Loucy (cell line): ENCODE measurements around the gene IGFL4.

Experiments used
- H2AFZ ChIP-seq: fragments of 200-600 bp; sonication (generic); 2 replicates; pipeline ENCODE4 v1.6.0; 2016; ENCODE audit warnings: antibody characterized with exemption, mild to moderate bottlenecking, low read length, moderate library complexity
- H3F3A ChIP-seq: fragments of 200-600 bp; 2 replicates; pipeline ENCODE4 v1.6.0; 2016; ENCODE audit warnings: antibody characterized with exemption, low read depth, mild to moderate bottlenecking
- H3K27me3 ChIP-seq: fragments of 200-600 bp; sonication (generic); 2 replicates; pipeline ENCODE4 v1.6.1; 2014; ENCODE audit warnings: low read length, mild to moderate bottlenecking; ENCODE audit not compliant: insufficient read depth, poor library complexity, severe bottlenecking
- H3K36me3 ChIP-seq: fragments of 200-600 bp; sonication (generic); 2 replicates; pipeline ENCODE4 v1.6.1; 2016; ENCODE audit warnings: low read length; ENCODE audit not compliant: insufficient read depth
- H3K4me1 ChIP-seq: fragments of 200-600 bp; sonication (generic); 2 replicates; pipeline ENCODE4 v1.5.1; 2014; ENCODE audit warnings: low read length, mild to moderate bottlenecking; ENCODE audit not compliant: insufficient read depth, poor library complexity, severe bottlenecking
- H3K4me2 ChIP-seq: fragments of 200-600 bp; sonication (generic); 2 replicates; pipeline ENCODE4 v1.6.0; 2014; ENCODE audit warnings: antibody characterized with exemption, low read length, low read depth, mild to moderate bottlenecking; ENCODE audit not compliant: poor library complexity, severe bottlenecking
- H3K4me3 ChIP-seq: fragments of 200-600 bp; sonication (generic); 2 replicates; pipeline ENCODE4 v1.5.1; 2014; ENCODE audit warnings: low read length, mild to moderate bottlenecking, mixed read lengths; ENCODE audit not compliant: poor library complexity, severe bottlenecking
- H3K79me2 ChIP-seq: fragments of 200-600 bp; sonication (generic); 2 replicates; pipeline ENCODE4 v1.6.1; 2014; ENCODE audit warnings: low read length; ENCODE audit not compliant: insufficient read depth
- H3K9ac ChIP-seq: fragments of 200-600 bp; sonication (generic); 2 replicates; pipeline ENCODE4 v1.6.0; 2014; ENCODE audit warnings: mild to moderate bottlenecking, low read depth, low read length, moderate library complexity; ENCODE audit not compliant: poor library complexity, severe bottlenecking
- H3K9me2 ChIP-seq: fragments of 200-600 bp; sonication (generic); replicated peaks from 2 replicates; pipeline ENCODE4 v1.6.1; 2016; ENCODE audit warnings: low read depth, low read length, mixed read lengths
- H3K9me3 ChIP-seq: fragments of 200-600 bp; sonication (generic); 2 replicates; pipeline ENCODE4 v1.6.1; 2014; ENCODE audit warnings: mild to moderate bottlenecking, antibody characterized with exemption, low read length, low read depth; ENCODE audit not compliant: insufficient read depth
- H4K20me1 ChIP-seq: fragments of 200-600 bp; sonication (generic); 2 replicates; pipeline ENCODE4 v1.6.0; 2014; ENCODE audit warnings: antibody characterized with exemption, low read length, mild to moderate bottlenecking; ENCODE audit not compliant: insufficient read depth, poor library complexity, severe bottlenecking
- CTCF ChIP-seq: fragments of 200-600 bp; sonication (generic); conservative IDR thresholded peaks from 2 replicates; pipeline ENCODE4 v1.5.1; 2014; ENCODE audit warnings: mild to moderate bottlenecking, antibody characterized with exemption, low read length
- EZH2phosphoT487 ChIP-seq: fragments of 200-600 bp; IDR thresholded peaks from 2 replicates; pipeline ENCODE4 v1.6.1; 2018; ENCODE audit warnings: antibody characterized with exemption, mild to moderate bottlenecking, moderate library complexity, borderline replicate concordance

The IGFL4 gene

DNA sequence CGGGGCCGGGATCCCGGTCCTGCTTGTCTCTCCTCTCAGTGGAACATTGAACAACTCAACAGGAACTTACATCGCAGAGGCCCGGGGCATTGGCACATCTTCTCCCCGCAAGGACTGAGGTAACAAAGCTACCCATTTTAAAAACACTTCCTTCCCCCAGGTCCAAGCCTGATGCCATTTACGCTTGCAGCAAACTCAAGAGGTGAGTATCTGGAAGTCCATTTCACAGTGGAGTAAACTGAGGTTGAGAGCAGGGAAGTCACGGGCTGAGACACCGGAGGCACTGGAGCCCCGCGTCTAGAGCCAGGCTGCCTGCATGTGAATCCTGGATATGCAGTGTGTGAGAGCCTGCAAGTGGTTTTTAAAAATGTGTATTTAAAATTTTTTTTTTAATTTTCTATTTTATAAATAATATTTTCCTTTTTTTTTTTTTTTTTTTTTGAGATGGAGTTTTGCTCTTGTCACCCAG is 17.5 kb downstream of the IGFL4 start:
- Histone ChIP-seq H3K4me2 (no peak overlapping the region), H4K20me1 (no peaks in the 10 kb centered on the region)
- TF ChIP-seq CTCF, result no peak
- no peak for TF ChIP-seq EZH2phosphoT487

DNA sequence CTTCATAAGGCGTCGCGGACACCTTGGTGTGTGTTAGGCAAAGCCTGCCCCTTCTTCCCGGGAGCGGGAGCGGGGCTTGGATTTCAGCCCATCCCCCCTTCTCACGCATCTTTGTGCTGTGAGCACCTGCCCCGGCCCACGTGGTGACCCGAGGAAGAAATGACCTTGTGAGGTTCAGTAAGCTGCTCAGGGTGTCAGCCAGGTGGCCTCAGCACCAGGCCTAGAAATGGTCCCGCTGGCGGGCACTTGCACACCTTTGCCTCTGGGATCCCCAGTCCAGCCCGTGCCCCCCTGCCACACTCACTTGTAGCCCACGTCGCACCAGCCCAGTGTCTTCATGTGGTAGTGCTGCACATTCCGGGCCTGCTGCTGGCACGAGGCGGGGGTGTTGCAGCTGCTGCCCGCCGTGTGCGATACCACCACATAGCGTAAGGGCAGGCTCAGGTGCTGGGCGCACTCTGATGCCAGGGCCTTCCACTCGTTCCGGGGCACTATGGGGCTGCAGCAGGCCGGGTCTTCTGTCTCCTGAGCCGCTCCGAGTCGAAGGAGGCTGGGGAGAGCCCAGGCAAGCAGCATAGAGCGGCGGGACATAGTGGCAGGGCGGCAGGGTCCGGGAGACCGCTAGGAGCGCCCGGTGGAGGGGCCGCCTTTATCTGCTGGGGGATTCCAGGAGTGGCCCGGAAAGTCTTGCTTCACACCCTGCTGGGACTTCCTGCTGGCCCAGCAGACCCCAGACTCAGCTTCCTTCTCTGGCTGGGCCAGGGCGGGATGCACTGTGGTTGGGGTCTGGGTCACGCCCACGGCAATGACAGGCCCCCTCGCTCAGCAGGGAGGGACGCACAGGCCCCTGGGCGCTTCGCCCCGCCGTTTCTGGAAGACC is 18.1 kb downstream of the IGFL4 start, which contains the start of gene PGLYRP1:
TSS of gene PGLYRP1 (minus strand) at position 623 of the 880 bp plus-strand sequence. CDS start at position 591, 32 bp downstream.
- Histone ChIP-seq H3K36me3 (no peaks in the 10 kb centered on the region; the same call in 1 of the 2 replicates), H3K4me2 (no peak within 1 kb of the TSS), H3K9ac (no peak within 1 kb of the TSS), H3K9me3 (no peaks in the 10 kb centered on the region), H3K9me2 (no peaks in the 10 kb centered on the region), H3K4me3 (no peak within 1 kb of the TSS), H2AFZ (no peak within 1 kb of the TSS), H3K79me2 (no peaks in the 10 kb centered on the region), H3F3A (0 out of 2 replicates have a peak, but pooled peaks cover 6% of the 10 kb centered on the region), H3K27me3 (no peaks in the 10 kb centered on the region), H3K4me1 (peaks cover 9% of the 10 kb centered on the region), H4K20me1 (no peaks in the 10 kb centered on the region)
- TF ChIP-seq EZH2phosphoT487 (no peak), CTCF (no peak)

More for the DNA sequence above, 17.5 kb downstream of the IGFL4 start:
- Histone ChIP-seq H3K9ac (no peak overlapping the region), H3K36me3 (no peaks in the 10 kb centered on the region), H3K4me1 (peaks cover 9% of the 10 kb centered on the region), H3F3A (0 out of 2 replicates have a peak, but pooled peaks cover 6% of the 10 kb centered on the region), H2AFZ (no peak overlapping the region), H3K9me3 (no peaks in the 10 kb centered on the region), H3K27me3 (no peaks in the 10 kb centered on the region), H3K79me2 (no peaks in the 10 kb centered on the region), H3K4me3 (no peak overlapping the region), H3K9me2 (no peaks in the 10 kb centered on the region)

GRCh38 chr19:46022061-46022430 is 18.8 kb downstream of the IGFL4 start:
- H3K9ac ChIP-seq, result no peak overlapping the region
- no peak overlapping the region for H3K4me3 ChIP-seq
- no peaks in the 10 kb centered on the region for H3K79me2 ChIP-seq
- peaks cover 9% of the 10 kb centered on the region for H3K4me1 ChIP-seq
- H3F3A ChIP-seq, result 0 out of 2 replicates have a peak, but pooled peaks cover 6% of the 10 kb centered on the region
- TF ChIP-seq CTCF, result no peak
- no peak for TF ChIP-seq EZH2phosphoT487
- no peaks in the 10 kb centered on the region for H3K27me3 ChIP-seq
- peaks cover 3% of the 10 kb centered on the region; the same call in 1 of the 2 replicates for H3K36me3 ChIP-seq
- H3K9me3 ChIP-seq, result no peaks in the 10 kb centered on the region
- no peaks in the 10 kb centered on the region for H4K20me1 ChIP-seq
- no peak overlapping the region for H3K4me2 ChIP-seq
- H3K9me2 ChIP-seq, result no peaks in the 10 kb centered on the region
- no peak overlapping the region for H2AFZ ChIP-seq
